Keratinocyte (primary cell): ENCODE results near the gene ACKR3. TPM values are rescaled to one million over a fixed set of nuclear protein-coding genes. Genes with fewer than 3 reads are reported as not detected.

Source experiments
- DNase-seq: peaks from one replicate; pipeline ENCODE4 v3.0.0-alpha.2; 2011; ENCODE audit warnings: low read depth, missing footprints, low spot score
- FAIRE-seq: peaks from 2 replicates; lab custom pipeline; 2011; peaks lifted over from hg19 to GRCh38; lab: Jason Lieb, UNC
- H2AFZ ChIP-seq: 2 replicates; pipeline ENCODE4 v1.6.0; 2012; ENCODE audit warnings: low read length, control low read depth, inconsistent platforms; ENCODE audit not compliant: control insufficient read depth
- H3K27ac ChIP-seq: 2 replicates; pipeline ENCODE4 v1.5.1; 2011; ENCODE audit warnings: low read length; ENCODE audit not compliant: control insufficient read depth, insufficient read depth
- H3K27me3 ChIP-seq: 3 replicates; pipeline ENCODE4 v1.6.0; 2011; ENCODE audit warnings: low read length; ENCODE audit not compliant: control insufficient read depth, insufficient read depth; ENCODE audit errors: extremely low read depth
- H3K36me3 ChIP-seq, 2 experiments: 2 replicates in 1 of 2; 3 replicates in 1 of 2; pipeline ENCODE4 v1.5.1; 2011; ENCODE audit warnings: low read length in 2 of 2, mild to moderate bottlenecking in 1 of 2; ENCODE audit not compliant: control insufficient read depth in 2 of 2, insufficient read depth in 2 of 2; ENCODE audit errors: extremely low read depth in 1 of 2
- H3K4me1 ChIP-seq: 3 replicates; pipeline ENCODE4 v1.5.1; 2011; ENCODE audit warnings: low read length; ENCODE audit not compliant: control insufficient read depth, insufficient read depth; ENCODE audit errors: extremely low read depth
- H3K4me2 ChIP-seq: 3 replicates; pipeline ENCODE4 v1.6.0; 2011; ENCODE audit warnings: low read depth, low read length; ENCODE audit not compliant: control insufficient read depth, insufficient read depth; ENCODE audit errors: extremely low read depth
- H3K4me3 ChIP-seq, 3 experiments: fragments of 200-600 bp in 1 of 3; sonication (generic) in 1 of 3; 2 replicates in 2 of 3; 3 replicates in 1 of 3; pipeline ENCODE4 v1.5.1; 2011 to 2016; ENCODE audit warnings: low read length in 3 of 3, mild to moderate bottlenecking in 3 of 3, control low read depth in 2 of 3, inconsistent platforms in 1 of 3, low read depth in 1 of 3, mixed read lengths in 1 of 3, mixed run types in 1 of 3, moderate library complexity in 1 of 3; ENCODE audit not compliant: control insufficient read depth in 2 of 3, insufficient read depth in 2 of 3; ENCODE audit errors: extremely low read depth in 1 of 3
- H3K79me2 ChIP-seq: 2 replicates; pipeline ENCODE4 v1.6.0; 2012; ENCODE audit warnings: low read length; ENCODE audit not compliant: control insufficient read depth, insufficient read depth
- H3K9ac ChIP-seq: 3 replicates; pipeline ENCODE4 v1.6.0; 2011; ENCODE audit warnings: low read length; ENCODE audit not compliant: control insufficient read depth, insufficient read depth; ENCODE audit errors: extremely low read depth
- H3K9me1 ChIP-seq: 3 replicates; pipeline ENCODE4 v1.6.0; 2011; ENCODE audit warnings: low read length; ENCODE audit not compliant: control insufficient read depth, insufficient read depth; ENCODE audit errors: extremely low read depth
- H3K9me3 ChIP-seq: 2 replicates; pipeline ENCODE4 v1.5.1; 2012; ENCODE audit warnings: low read depth, low read length; ENCODE audit not compliant: control insufficient read depth
- H4K20me1 ChIP-seq: 3 replicates; pipeline ENCODE4 v1.6.0; 2011; ENCODE audit warnings: low read length; ENCODE audit not compliant: control insufficient read depth, insufficient read depth; ENCODE audit errors: extremely low read depth
- CTCF ChIP-seq, 3 experiments: IDR thresholded peaks in 1 of 3; conservative IDR thresholded peaks in 1 of 3; optimal IDR thresholded peaks in 1 of 3; 2 replicates in 2 of 3; 3 replicates in 1 of 3; pipeline versions ENCODE3 to v1.5.1; 2011; ENCODE audit warnings: low read length in 3 of 3, mild to moderate bottlenecking in 3 of 3, moderate library complexity in 2 of 3, control low read depth in 1 of 3, inconsistent platforms in 1 of 3; ENCODE audit not compliant: insufficient read depth in 2 of 3; ENCODE audit errors: extremely low read depth in 1 of 3
- EZH2 ChIP-seq: IDR thresholded peaks from one replicate; pipeline ENCODE4 v1.6.1; 2012; ENCODE audit warnings: inconsistent platforms, mild to moderate bottlenecking, low read length, moderate library complexity
- dilution Hi-C: fragments of 300-500 bp; cut with MboI; formaldehyde crosslinking; loops from one replicate; pipeline ENCODE4 v1.7.0; 2020; ENCODE audit warnings: low sequenced_read_pairs; ENCODE audit not compliant: extremely low pct_ligation_motif_present
- polyA plus RNA-seq, 5 experiments: library from polyadenylated mRNA; depleted of rRNA in 3 of 5; stranded (reverse) in 3 of 5; stranded (forward) in 1 of 5; unstranded in 1 of 5; fragments of >200 nt; gene quantifications; 1 replicate in 1 of 5; 2 replicates in 3 of 5; 3 replicates in 1 of 5; pipeline versions ENCODE4 v1.2.1 to v1.2.3, GENCODE V29; 2011 to 2012; ENCODE audit warnings: missing spikeins in 2 of 5, low read depth in 1 of 5, low replicate concordance in 1 of 5

Gene ACKR3
- polyA plus RNA-seq, 1 donor (not counting 4 experiments of a cell fraction or from before 2014, with no cell fraction given) = 29.4 TPM

GRCh38 chr2:236587861-236588815 is 18.5 kb downstream of the ACKR3 start:
- H3K9me3 ChIP-seq = no peaks in the 10 kb centered on the region
- H3K79me2 ChIP-seq = no peaks in the 10 kb centered on the region
- H3K9me1 ChIP-seq = no peaks in the 10 kb centered on the region
- no peaks in the 10 kb centered on the region for H3K27me3 ChIP-seq
- H2AFZ ChIP-seq = no peak overlapping the region
- H3K27ac ChIP-seq = no peak overlapping the region
- no peak for TF ChIP-seq CTCF (optimal IDR thresholded peaks at IDR 0.05 in 1 of 3, IDR thresholded peaks at IDR 0.05 in 1 of 3, conservative IDR thresholded peaks at IDR 0.05 in 1 of 3; ENCODE audit: extremely low read depth in 1 of 3, insufficient read depth in 2 of 3, low read length in 3 of 3)
- no peak for TF ChIP-seq EZH2
- FAIRE-seq (no peak), DNase-seq (no peak)
- no peaks in the 10 kb centered on the region for H3K4me1 ChIP-seq
- no peak overlapping the region for H3K9ac ChIP-seq
- no peaks in the 10 kb centered on the region for H4K20me1 ChIP-seq
- dilution Hi-C loops = no loop called here
- no peaks in the 10 kb centered on the region for H3K36me3 ChIP-seq
- H3K4me2 ChIP-seq = no peak overlapping the region
- no peak overlapping the region for H3K4me3 ChIP-seq

GRCh38 chr2:236588932-236589592 is 19.4 kb downstream of the ACKR3 start:
- Histone ChIP-seq H3K27me3 (no peaks in the 10 kb centered on the region), H3K9me1 (no peaks in the 10 kb centered on the region), H3K4me2 (no peak overlapping the region), H3K27ac (no peak overlapping the region), H2AFZ (no peak overlapping the region), H3K9ac (no peak overlapping the region), H3K4me1 (no peaks in the 10 kb centered on the region), H3K9me3 (no peaks in the 10 kb centered on the region), H4K20me1 (no peaks in the 10 kb centered on the region), H3K4me3 (no peak overlapping the region), H3K79me2 (no peaks in the 10 kb centered on the region), H3K36me3 (no peaks in the 10 kb centered on the region)
- DNase-seq (no peak), FAIRE-seq (no peak)
- dilution Hi-C loops = no loop called here
- TF ChIP-seq EZH2 (no peak), CTCF (optimal IDR thresholded peaks at IDR 0.05 in 1 of 3, IDR thresholded peaks at IDR 0.05 in 1 of 3, conservative IDR thresholded peaks at IDR 0.05 in 1 of 3; ENCODE audit: extremely low read depth in 1 of 3, insufficient read depth in 2 of 3, low read length in 3 of 3) (no peak)
